Activated B cell treated with CpG ODN at 0.5 μM for 24 hours (primary cell): ENCODE measurements around the gene FLNB. TPM values are rescaled to one million over a fixed set of nuclear protein-coding genes. Genes with fewer than 3 reads are reported as not detected.

ENCODE experiments used
- ATAC-seq: fragments of 200-7000 bp; cut with Tn5 transposase; one replicate; pipeline ENCODE4 v1.10.0; 2021; ENCODE audit warnings: low read depth, mild to moderate bottlenecking, moderate library complexity
- CTCF ChIA-PET: fragments of 350-600 bp; sonication (Branson Sonifier 250); formaldehyde crosslinking; loops from one replicate; lab custom pipeline; 2021; ENCODE audit warnings: antibody characterized with exemption; lab: Charles Lee
- POLR2A ChIA-PET: fragments of 350-600 bp; sonication (Branson Sonifier 250); formaldehyde crosslinking; loops from one replicate; lab custom pipeline; 2021; ENCODE audit warnings: antibody characterized with exemption; lab: Charles Lee
- DNase-seq: peaks from one replicate; pipeline ENCODE4 v3.0.0; 2022
- H3K27ac Mint-ChIP-seq: one replicate; pipeline ENCODE4 v1.8.0; 2020; ENCODE audit warnings: mixed read lengths
- H3K27me3 Mint-ChIP-seq: one replicate; pipeline ENCODE4 v1.8.0; 2021; ENCODE audit warnings: mixed read lengths
- H3K36me3 Mint-ChIP-seq: one replicate; pipeline ENCODE4 v1.8.0; 2021; ENCODE audit warnings: low read depth, mixed read lengths
- H3K4me1 Mint-ChIP-seq: one replicate; pipeline ENCODE4 v1.8.0; 2021; ENCODE audit warnings: mixed read lengths
- H3K4me3 Mint-ChIP-seq: one replicate; pipeline ENCODE4 v1.8.0; 2020; ENCODE audit warnings: mild to moderate bottlenecking, mixed read lengths
- H3K9me3 Mint-ChIP-seq: one replicate; pipeline ENCODE4 v1.8.0; 2020; ENCODE audit warnings: mixed read lengths
- intact Hi-C: fragments of 100-400 bp; cut with micrococcal nuclease; formaldehyde crosslinking; loops from one replicate; pipeline ENCODE4 v1.15.1; 2024
- total RNA-seq: library from RNA; stranded (reverse); gene quantifications from 2 replicates; pipeline ENCODE4 v1.2.3, GENCODE V29; 2022
- TF ChIP-seq, protein P1 (sequence below): fragments of 200-600 bp; IDR thresholded peaks from one replicate; pipeline ENCODE4 v1.8.0; 2022; ENCODE audit warnings: antibody characterized with exemption, mild to moderate bottlenecking

FLNB gene
- total RNA-seq, 1 donor from 2014 or later = 16.7 TPM

- Mint-ChIP-seq H3K4me3 (no peak overlapping the region), H3K9me3 (no peaks in the 10 kb centered on the region), H3K27ac (no peak overlapping the region), H3K4me1 (peaks cover 2% of the 10 kb centered on the region), H3K36me3 (peaks cover 76% of the 10 kb centered on the region), H3K27me3 (no peaks in the 10 kb centered on the region)
- ChIA-PET CTCF (no interaction called here), POLR2A (no interaction called here)
- no peak for ATAC-seq
- DNase-seq = no peak
- intact Hi-C loops = no loop called here
- TF ChIP-seq, protein P1, sequence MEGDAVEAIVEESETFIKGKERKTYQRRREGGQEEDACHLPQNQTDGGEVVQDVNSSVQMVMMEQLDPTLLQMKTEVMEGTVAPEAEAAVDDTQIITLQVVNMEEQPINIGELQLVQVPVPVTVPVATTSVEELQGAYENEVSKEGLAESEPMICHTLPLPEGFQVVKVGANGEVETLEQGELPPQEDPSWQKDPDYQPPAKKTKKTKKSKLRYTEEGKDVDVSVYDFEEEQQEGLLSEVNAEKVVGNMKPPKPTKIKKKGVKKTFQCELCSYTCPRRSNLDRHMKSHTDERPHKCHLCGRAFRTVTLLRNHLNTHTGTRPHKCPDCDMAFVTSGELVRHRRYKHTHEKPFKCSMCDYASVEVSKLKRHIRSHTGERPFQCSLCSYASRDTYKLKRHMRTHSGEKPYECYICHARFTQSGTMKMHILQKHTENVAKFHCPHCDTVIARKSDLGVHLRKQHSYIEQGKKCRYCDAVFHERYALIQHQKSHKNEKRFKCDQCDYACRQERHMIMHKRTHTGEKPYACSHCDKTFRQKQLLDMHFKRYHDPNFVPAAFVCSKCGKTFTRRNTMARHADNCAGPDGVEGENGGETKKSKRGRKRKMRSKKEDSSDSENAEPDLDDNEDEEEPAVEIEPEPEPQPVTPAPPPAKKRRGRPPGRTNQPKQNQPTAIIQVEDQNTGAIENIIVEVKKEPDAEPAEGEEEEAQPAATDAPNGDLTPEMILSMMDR = no peak
These were observed 97.8 kb downstream of the FLNB start for GRCh38 chr3:58106061-58106460.

- no peaks in the 10 kb centered on the region for H3K9me3 Mint-ChIP-seq
- H3K27me3 Mint-ChIP-seq = no peaks in the 10 kb centered on the region
- H3K36me3 Mint-ChIP-seq = peaks cover 74% of the 10 kb centered on the region
- H3K4me3 Mint-ChIP-seq = no peak overlapping the region
- ChIA-PET POLR2A (no interaction called here), CTCF (no interaction called here)
- TF ChIP-seq, protein P1 = no peak
- ATAC-seq = no peak
- H3K27ac Mint-ChIP-seq = no peak overlapping the region
- DNase-seq = no peak
- intact Hi-C loops = no loop called here
- peaks cover 8% of the 10 kb centered on the region for H3K4me1 Mint-ChIP-seq
These were observed 98.4 kb downstream of the FLNB start for GRCh38 chr3:58106640-58107039.

DNA sequence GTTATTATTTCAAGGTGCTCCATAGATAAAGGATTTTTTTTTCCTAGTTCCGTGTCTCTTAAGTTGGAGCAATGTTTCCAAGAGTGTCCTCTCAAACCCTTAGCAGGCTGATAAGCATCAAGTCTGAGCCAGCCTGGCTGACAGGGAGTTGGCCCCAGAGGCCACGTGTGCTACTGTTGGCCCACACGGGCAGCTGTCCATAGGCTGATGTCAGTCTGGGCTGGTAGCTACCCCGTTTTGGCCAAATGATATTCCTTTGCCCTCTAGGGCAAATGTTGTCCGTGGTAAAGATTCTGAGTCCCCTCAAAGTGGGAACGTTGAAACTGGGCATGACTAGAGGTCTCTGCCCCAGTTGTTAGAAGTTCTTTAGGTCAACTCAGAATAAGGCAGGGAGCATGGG is 99.4 kb downstream of the FLNB start:
- ChIA-PET POLR2A (no interaction called here), CTCF (no interaction called here)
- no peaks in the 10 kb centered on the region for H3K27me3 Mint-ChIP-seq
- DNase-seq (no peak), ATAC-seq (no peak)
- H3K4me3 Mint-ChIP-seq = no peak overlapping the region
- no peak overlapping the region for H3K27ac Mint-ChIP-seq
- peaks cover 17% of the 10 kb centered on the region for H3K4me1 Mint-ChIP-seq
- no peaks in the 10 kb centered on the region for H3K9me3 Mint-ChIP-seq
- peaks cover 74% of the 10 kb centered on the region for H3K36me3 Mint-ChIP-seq
- intact Hi-C loops = no loop called here
- TF ChIP-seq, protein P1 = no peak

DNA sequence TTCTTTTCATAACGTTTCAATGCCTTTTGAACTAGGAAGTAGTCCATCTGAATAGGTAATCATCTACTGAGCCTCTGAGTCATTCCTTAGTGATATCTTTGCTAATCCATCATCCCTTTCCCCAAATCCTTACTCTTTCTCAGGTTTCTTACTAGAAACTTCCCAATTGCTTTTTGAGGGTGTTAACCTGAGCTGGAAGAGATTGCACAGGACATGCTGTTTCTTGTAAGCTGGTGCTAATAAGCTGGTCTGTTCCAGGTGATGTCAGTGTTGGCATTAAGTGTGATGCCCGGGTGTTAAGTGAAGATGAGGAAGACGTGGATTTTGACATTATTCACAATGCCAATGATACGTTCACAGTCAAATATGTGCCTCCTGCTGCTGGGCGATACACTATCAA is 101.5 kb downstream of the FLNB start:
- POLR2A ChIA-PET = no interaction called here
- intact Hi-C loops = loop anchor here (10.0 kb wide), 2 partner anchors 75 to 555 kb away; partner anchors contain the start of gene PDE12
- Mint-ChIP-seq H3K4me1 (peaks cover 23% of the 10 kb centered on the region), H3K27ac (no peak overlapping the region), H3K27me3 (no peaks in the 10 kb centered on the region), H3K9me3 (no peaks in the 10 kb centered on the region), H3K36me3 (peaks cover 68% of the 10 kb centered on the region), H3K4me3 (no peak overlapping the region)
- CTCF ChIA-PET = no interaction called here
- ATAC-seq = no peak
- no peak for DNase-seq
- TF ChIP-seq, protein P1 = no peak

DNA sequence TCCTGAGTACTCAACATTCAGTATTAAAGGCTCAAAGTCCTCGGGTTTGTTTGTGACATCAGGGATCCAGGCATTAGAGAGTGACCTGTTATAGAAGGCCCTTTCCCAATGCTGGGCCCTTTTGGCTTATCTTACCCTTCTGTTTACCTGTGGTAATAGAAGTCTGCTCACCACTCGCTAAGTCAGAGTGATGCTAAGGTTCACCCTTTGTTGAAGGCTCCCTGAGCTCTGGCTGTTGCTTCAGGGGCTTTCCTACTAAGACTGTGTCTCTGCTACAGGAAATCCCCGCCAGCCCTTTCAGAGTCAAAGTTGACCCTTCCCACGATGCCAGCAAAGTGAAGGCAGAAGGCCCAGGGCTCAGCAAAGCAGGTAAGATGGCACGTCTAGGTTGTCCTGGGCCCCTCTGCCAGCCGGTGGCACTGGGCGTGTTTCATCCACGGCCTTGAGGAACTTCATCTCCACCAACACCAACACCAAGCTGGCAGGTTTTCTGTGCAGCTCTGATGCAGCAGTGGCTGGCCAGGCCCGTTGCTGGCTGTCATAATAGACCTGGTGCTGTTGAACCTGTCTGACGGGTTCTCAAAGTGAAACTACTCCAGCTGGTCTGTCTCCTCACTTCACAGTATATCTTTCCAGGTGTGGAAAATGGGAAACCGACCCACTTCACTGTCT is 103.4 kb downstream of the FLNB start:
- H3K36me3 Mint-ChIP-seq = peaks cover 53% of the 10 kb centered on the region
- DNase-seq (no peak), ATAC-seq (peak; percentile 19)
- POLR2A ChIA-PET = interaction anchor here (1.3 kb wide), 1 partner anchor 103 kb away, joined by 4 read pairs; the partner anchor contains the start of gene FLNB
- peak overlapping the region; percentile 28 for H3K4me3 Mint-ChIP-seq
- H3K27me3 Mint-ChIP-seq = no peaks in the 10 kb centered on the region
- intact Hi-C loops = loop anchor here (10.0 kb wide), 2 partner anchors 77 to 557 kb away; partner anchors contain the start of gene PDE12
- peaks cover 42% of the 10 kb centered on the region for H3K4me1 Mint-ChIP-seq
- H3K9me3 Mint-ChIP-seq = no peaks in the 10 kb centered on the region
- peak overlapping the region; percentile 61 for H3K27ac Mint-ChIP-seq
- TF ChIP-seq, protein P1 = no peak
- CTCF ChIA-PET = no interaction called here
